ENCODE data around the gene AXL. TPM values are rescaled to one million over a fixed set of nuclear protein-coding genes. Genes with fewer than 3 reads are reported as not detected.
"Not testable (repeated sequence)": the region's sequence is repeated elsewhere in the genome, so short reads cannot be mapped to it uniquely, and the experiment has no call there.

The AXL gene
- total RNA-seq, 1 donor from 2014 or later = 0.18 TPM

- Mint-ChIP-seq H3K36me3 (ENCODE audit: low read depth) (peaks cover 58% of the 10 kb centered on the region), H3K27me3 (ENCODE audit: insufficient read depth) (no peaks in the 10 kb centered on the region), H3K27ac (no peak overlapping the region), H3K4me1 (ENCODE audit: low read depth) (no peaks in the 10 kb centered on the region), H3K4me3 (no peak overlapping the region), H3K9me3 (no peaks in the 10 kb centered on the region)
- intact Hi-C loops (cut with micrococcal nuclease) = no loop called here
- DNase-seq (ENCODE audit: low spot score) = no peak
These were observed 59.5 kb downstream of the AXL start for GRCh38 chr19:41278478-41278877.

- Mint-ChIP-seq H3K27me3 (ENCODE audit: insufficient read depth) (no peaks in the 10 kb centered on the region), H3K9me3 (no peaks in the 10 kb centered on the region), H3K36me3 (ENCODE audit: low read depth) (peaks cover 51% of the 10 kb centered on the region), H3K27ac (no peak overlapping the region), H3K4me1 (ENCODE audit: low read depth) (no peaks in the 10 kb centered on the region), H3K4me3 (no peak overlapping the region)
- intact Hi-C loops (cut with micrococcal nuclease) = no loop called here
- no peak for DNase-seq (ENCODE audit: low spot score)
These were observed 69.9 kb downstream of the AXL start for GRCh38 chr19:41288673-41289530.

DNA sequence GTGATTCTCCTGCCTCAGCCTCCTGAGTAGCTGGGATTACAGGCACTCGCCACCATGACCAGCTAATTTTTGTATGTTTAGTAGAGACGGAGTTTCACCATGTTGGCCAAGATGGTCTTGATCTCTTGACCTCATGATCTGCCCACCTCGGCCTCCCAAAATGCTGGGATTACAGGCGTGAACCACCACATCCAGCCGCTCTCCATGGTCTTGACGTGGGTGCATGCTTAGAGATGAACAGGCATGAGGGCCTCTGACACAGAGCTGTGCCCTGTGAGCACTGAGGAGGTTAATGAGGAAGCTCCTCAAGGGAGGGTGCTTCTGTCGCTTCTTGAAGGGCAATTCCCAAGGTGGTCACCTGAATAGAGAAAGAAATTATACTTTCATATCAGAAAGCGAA is 70.8 kb downstream of the AXL start:
- H3K4me1 Mint-ChIP-seq (ENCODE audit: low read depth); H3K27ac Mint-ChIP-seq; intact Hi-C loops (cut with micrococcal nuclease); DNase-seq (ENCODE audit: low spot score); H3K4me3 Mint-ChIP-seq; H3K27me3 Mint-ChIP-seq (ENCODE audit: insufficient read depth); H3K9me3 Mint-ChIP-seq: not testable (repeated sequence)
- H3K36me3 Mint-ChIP-seq (ENCODE audit: low read depth) = peaks cover 53% of the 10 kb centered on the region

- H3K4me1 Mint-ChIP-seq (ENCODE audit: low read depth) = peaks cover 50% of the 10 kb centered on the region
- intact Hi-C loops (cut with micrococcal nuclease) = no loop called here
- peaks cover 68% of the 10 kb centered on the region for H3K36me3 Mint-ChIP-seq (ENCODE audit: low read depth)
These were observed 75.4 kb downstream of the AXL start for GRCh38 chr19:41294393-41294792.

DNA sequence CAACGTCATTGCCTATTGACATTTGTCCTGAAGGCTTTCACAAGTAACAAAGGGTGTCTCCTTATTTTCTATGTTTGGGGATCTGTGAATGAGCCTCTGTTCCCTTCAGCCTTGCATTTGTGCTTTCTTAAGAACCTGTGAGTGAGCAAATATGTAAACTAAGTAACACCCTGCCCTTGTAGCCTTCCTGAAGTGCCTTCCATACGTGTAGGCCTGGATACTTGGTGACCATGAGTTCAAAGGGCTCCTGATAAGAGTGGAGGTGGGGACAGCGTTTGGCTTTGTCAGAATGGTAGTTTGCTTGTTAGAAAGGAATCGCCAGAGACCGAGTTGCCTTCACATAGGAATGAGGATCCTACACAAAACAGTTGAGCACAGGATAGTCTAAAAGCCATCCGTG is 76.5 kb downstream of the AXL start:
- H3K27me3 Mint-ChIP-seq (ENCODE audit: insufficient read depth) = no peaks in the 10 kb centered on the region
- H3K27ac Mint-ChIP-seq = no peak overlapping the region
- DNase-seq (ENCODE audit: low spot score) = no peak
- no peaks in the 10 kb centered on the region for H3K9me3 Mint-ChIP-seq
- peaks cover 75% of the 10 kb centered on the region for H3K36me3 Mint-ChIP-seq (ENCODE audit: low read depth)
- peaks cover 61% of the 10 kb centered on the region for H3K4me1 Mint-ChIP-seq (ENCODE audit: low read depth)
- intact Hi-C loops (cut with micrococcal nuclease) = no loop called here
- no peak overlapping the region for H3K4me3 Mint-ChIP-seq

More at GRCh38 chr19:41294393-41294792, 75.4 kb downstream of the AXL start:
- no peaks in the 10 kb centered on the region for H3K27me3 Mint-ChIP-seq (ENCODE audit: insufficient read depth)
- H3K27ac Mint-ChIP-seq = no peak overlapping the region
- DNase-seq (ENCODE audit: low spot score) = no peak
- H3K9me3 Mint-ChIP-seq = no peaks in the 10 kb centered on the region
- H3K4me3 Mint-ChIP-seq = no peak overlapping the region

DNA sequence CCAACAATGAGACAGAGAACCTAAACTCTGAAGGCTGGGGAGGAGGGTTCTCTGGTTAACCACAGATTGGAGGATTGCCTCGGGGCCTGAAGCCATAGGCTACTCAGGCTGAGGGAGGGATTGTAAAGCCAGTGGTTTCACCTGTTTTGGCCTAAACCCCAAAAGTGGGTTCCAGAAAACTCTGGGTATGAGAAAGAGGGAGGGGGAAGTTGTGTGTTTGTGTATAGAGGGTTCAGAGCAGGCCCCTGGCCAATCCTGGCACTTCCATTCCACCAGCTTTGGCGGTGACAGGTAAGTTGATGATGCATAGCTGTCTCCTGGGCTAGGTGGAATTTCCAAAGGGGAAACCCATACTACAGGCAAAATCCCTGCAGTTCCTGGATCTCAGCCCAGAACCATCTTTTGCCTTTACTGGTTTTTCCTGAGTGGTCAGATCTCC is 77.4 kb downstream of the AXL start:
- intact Hi-C loops (cut with micrococcal nuclease) = no loop called here
- DNase-seq (ENCODE audit: low spot score) = no peak
- Mint-ChIP-seq H3K27ac (peak overlapping the region; percentile 78), H3K36me3 (ENCODE audit: low read depth) (peaks cover 75% of the 10 kb centered on the region), H3K27me3 (ENCODE audit: insufficient read depth) (no peaks in the 10 kb centered on the region), H3K4me3 (no peak overlapping the region), H3K9me3 (no peaks in the 10 kb centered on the region), H3K4me1 (ENCODE audit: low read depth) (peaks cover 71% of the 10 kb centered on the region)

- Mint-ChIP-seq H3K4me1 (ENCODE audit: low read depth) (peaks cover 83% of the 10 kb centered on the region), H3K4me3 (no peak overlapping the region), H3K9me3 (no peaks in the 10 kb centered on the region), H3K36me3 (ENCODE audit: low read depth) (peaks cover 75% of the 10 kb centered on the region), H3K27me3 (ENCODE audit: insufficient read depth) (no peaks in the 10 kb centered on the region), H3K27ac (peak overlapping the region; percentile 78)
- intact Hi-C loops (cut with micrococcal nuclease) = no loop called here
- DNase-seq (ENCODE audit: low spot score) = no peak
These were observed 78.8 kb downstream of the AXL start for GRCh38 chr19:41297628-41298347.

GRCh38 chr19:41298348-41298964 is 79.4 kb downstream of the AXL start:
- no peaks in the 10 kb centered on the region for H3K27me3 Mint-ChIP-seq (ENCODE audit: insufficient read depth)
- H3K27ac Mint-ChIP-seq = peak overlapping the region; percentile 78
- peaks cover 88% of the 10 kb centered on the region for H3K4me1 Mint-ChIP-seq (ENCODE audit: low read depth)
- intact Hi-C loops (cut with micrococcal nuclease) = no loop called here
- H3K36me3 Mint-ChIP-seq (ENCODE audit: low read depth) = peaks cover 73% of the 10 kb centered on the region
- no peaks in the 10 kb centered on the region for H3K9me3 Mint-ChIP-seq
- H3K4me3 Mint-ChIP-seq = no peak overlapping the region
- no peak for DNase-seq (ENCODE audit: low spot score)

DNA sequence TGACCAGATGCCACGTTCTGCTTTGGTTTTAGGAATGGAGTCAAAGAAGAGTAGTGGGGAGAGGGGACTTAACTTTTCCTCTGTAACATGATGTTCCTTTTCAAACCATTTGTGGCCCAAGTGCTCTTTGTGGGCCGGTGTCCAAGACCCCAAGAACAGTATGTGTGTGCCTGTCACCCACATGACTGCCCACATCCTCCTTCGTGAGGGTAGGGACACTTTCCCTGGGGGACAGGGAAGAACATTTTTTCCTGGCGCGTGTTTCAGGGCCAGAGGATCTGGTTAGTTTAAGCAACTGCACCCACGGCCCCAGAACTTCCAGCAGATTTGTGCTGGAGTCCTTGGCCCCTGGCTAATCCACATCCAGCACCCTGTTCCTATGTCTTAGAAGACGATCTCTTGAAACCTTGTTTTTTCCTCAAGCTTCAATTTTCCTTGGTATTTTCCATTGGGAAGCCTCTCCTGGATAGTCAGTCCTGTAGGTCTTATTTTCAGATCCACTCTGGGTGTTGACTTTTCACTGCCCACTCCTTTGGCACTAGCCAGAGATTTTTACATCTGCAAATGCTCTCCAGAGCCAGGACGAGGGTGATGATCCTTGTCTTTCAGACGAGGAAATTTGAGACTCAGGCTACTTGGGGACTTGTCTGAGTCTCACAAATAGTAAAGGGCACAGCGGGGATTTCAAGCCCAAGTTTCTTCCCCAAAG is 80.2 kb downstream of the AXL start:
- no peaks in the 10 kb centered on the region for H3K27me3 Mint-ChIP-seq (ENCODE audit: insufficient read depth)
- peaks cover 70% of the 10 kb centered on the region for H3K36me3 Mint-ChIP-seq (ENCODE audit: low read depth)
- H3K4me1 Mint-ChIP-seq (ENCODE audit: low read depth) = peaks cover 91% of the 10 kb centered on the region
- H3K9me3 Mint-ChIP-seq = no peaks in the 10 kb centered on the region
- intact Hi-C loops (cut with micrococcal nuclease) = no loop called here
- peak overlapping the region; percentile 69 for H3K27ac Mint-ChIP-seq
- no peak for DNase-seq (ENCODE audit: low spot score)
- no peak overlapping the region for H3K4me3 Mint-ChIP-seq

GRCh38 chr19:41299755-41300089 is 80.7 kb downstream of the AXL start:
- peaks cover 92% of the 10 kb centered on the region for H3K4me1 Mint-ChIP-seq (ENCODE audit: low read depth)
- H3K36me3 Mint-ChIP-seq (ENCODE audit: low read depth) = peaks cover 70% of the 10 kb centered on the region
- H3K9me3 Mint-ChIP-seq = no peaks in the 10 kb centered on the region
- intact Hi-C loops (cut with micrococcal nuclease) = no loop called here
- H3K27ac Mint-ChIP-seq = peak overlapping the region; percentile 69
- H3K4me3 Mint-ChIP-seq = no peak overlapping the region
- no peaks in the 10 kb centered on the region for H3K27me3 Mint-ChIP-seq (ENCODE audit: insufficient read depth)
- no peak for DNase-seq (ENCODE audit: low spot score)

DNA sequence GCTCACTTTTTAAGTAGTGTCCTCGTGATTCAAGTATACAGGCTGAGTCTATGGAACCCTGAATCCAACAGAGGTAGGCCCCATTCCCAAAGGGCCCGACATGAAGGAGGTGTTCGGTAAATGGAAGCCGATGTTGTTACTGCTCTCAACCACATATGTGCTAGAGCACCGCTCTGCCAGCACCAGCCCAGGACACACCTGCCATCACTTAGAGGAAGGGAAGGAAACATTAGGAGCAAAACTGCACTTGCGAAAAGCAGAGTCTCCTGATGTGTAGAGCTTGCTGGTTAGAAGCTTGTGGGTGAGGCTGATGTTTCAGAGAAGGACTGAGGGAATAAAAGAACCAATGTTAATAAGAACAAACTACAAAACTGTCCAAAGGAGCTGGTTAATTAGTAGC is 81.5 kb downstream of the AXL start:
- peak overlapping the region; percentile 69 for H3K27ac Mint-ChIP-seq
- H3K27me3 Mint-ChIP-seq (ENCODE audit: insufficient read depth) = no peaks in the 10 kb centered on the region
- H3K4me3 Mint-ChIP-seq = no peak overlapping the region
- H3K4me1 Mint-ChIP-seq (ENCODE audit: low read depth) = peaks cover 93% of the 10 kb centered on the region
- no peak for DNase-seq (ENCODE audit: low spot score)
- peaks cover 70% of the 10 kb centered on the region for H3K36me3 Mint-ChIP-seq (ENCODE audit: low read depth)
- no peaks in the 10 kb centered on the region for H3K9me3 Mint-ChIP-seq
- intact Hi-C loops (cut with micrococcal nuclease) = no loop called here

GRCh38 chr19:41302624-41303351 is 83.8 kb downstream of the AXL start:
- no peaks in the 10 kb centered on the region for H3K9me3 Mint-ChIP-seq
- H3K27ac Mint-ChIP-seq = peak overlapping the region; percentile 100
- no peaks in the 10 kb centered on the region for H3K27me3 Mint-ChIP-seq (ENCODE audit: insufficient read depth)
- peak; percentile 58 for DNase-seq (ENCODE audit: low spot score)
- H3K36me3 Mint-ChIP-seq (ENCODE audit: low read depth) = peaks cover 66% of the 10 kb centered on the region
- peaks cover 90% of the 10 kb centered on the region for H3K4me1 Mint-ChIP-seq (ENCODE audit: low read depth)
- intact Hi-C loops (cut with micrococcal nuclease) = loop anchor here (1.0 kb wide), 1 partner anchor 39 kb away; no protein-coding TSS in a partner anchor
- peak overlapping the region; percentile 80 for H3K4me3 Mint-ChIP-seq
